Naive B cell (primary cell): ENCODE data around the gene ROBO1. TPM values are rescaled to one million over a fixed set of nuclear protein-coding genes. Genes with fewer than 3 reads are reported as not detected.

ENCODE experiments used
- ATAC-seq, 2 donors: fragments of 150-1000 bp; cut with Tn5 transposase; 2 replicates each; pipeline ENCODE4 v1.10.0; 2021; ENCODE audit warnings: low read depth in 2 of 2, mild to moderate bottlenecking in 2 of 2, moderate library complexity in 2 of 2
- DNase-seq: peaks from one replicate; pipeline ENCODE4 v3.0.0; 2022
- H3K27ac Mint-ChIP-seq, 6 donors: one replicate each; pipeline ENCODE4 v1.8.0; 2020 to 2022; ENCODE audit warnings: mild to moderate bottlenecking in 6 of 6, mixed read lengths in 6 of 6, moderate library complexity in 5 of 6, inconsistent platforms in 2 of 6
- H3K27me3 Mint-ChIP-seq, 3 donors: one replicate each; pipeline ENCODE4 v1.8.0; 2021 to 2022; ENCODE audit warnings: mixed read lengths in 3 of 3, mild to moderate bottlenecking in 1 of 3
- H3K36me3 Mint-ChIP-seq, 2 donors: one replicate each; pipeline ENCODE4 v1.8.0; 2020 to 2022; ENCODE audit warnings: mixed read lengths in 2 of 2, inconsistent platforms in 1 of 2, mild to moderate bottlenecking in 1 of 2
- H3K4me1 Mint-ChIP-seq, 3 donors: one replicate each; pipeline ENCODE4 v1.8.0; 2020 to 2022; ENCODE audit warnings: mixed read lengths in 3 of 3, inconsistent platforms in 1 of 3, mild to moderate bottlenecking in 1 of 3, moderate library complexity in 1 of 3
- H3K4me3 Mint-ChIP-seq, 8 donors: one replicate each; pipeline ENCODE4 v1.8.0; 2020 to 2022; ENCODE audit warnings: mild to moderate bottlenecking in 8 of 8, mixed read lengths in 8 of 8, moderate library complexity in 8 of 8, inconsistent platforms in 2 of 8
- H3K9me3 Mint-ChIP-seq, 7 donors: one replicate each; pipeline ENCODE4 v1.8.0; 2020 to 2022; ENCODE audit warnings: mixed read lengths in 7 of 7, mild to moderate bottlenecking in 5 of 7, inconsistent platforms in 2 of 7, moderate library complexity in 1 of 7
- polyA plus RNA-seq, 6 donors: library from polyadenylated mRNA; unstranded; fragments of 300-500 nt; fragmentation: Illumina TruSeq; gene quantifications; one replicate each; pipeline ENCODE4 v1.2.3, GENCODE V29; 2021; ENCODE audit warnings: low read depth in 6 of 6

ROBO1 gene
- polyA plus RNA-seq, 6 donors from 2014 or later, result 0.39 to 0.44 TPM; not detected in 4

- H3K27me3 Mint-ChIP-seq, result peaks cover 0 to 4% (median 0%) of the 10 kb centered on the region in 3 donors
- no peak overlapping the region for H3K4me3 Mint-ChIP-seq
- peaks cover 0 to 6% (median 0%) of the 10 kb centered on the region in 3 donors for H3K4me1 Mint-ChIP-seq
- ATAC-seq (no peak), DNase-seq (no peak)
- H3K27ac Mint-ChIP-seq, result no peak overlapping the region
- no peaks in the 10 kb centered on the region for H3K9me3 Mint-ChIP-seq
- no peaks in the 10 kb centered on the region for H3K36me3 Mint-ChIP-seq
Observed at GRCh38 chr3:79009861-79010260, 757.9 kb downstream of the ROBO1 start.

GRCh38 chr3:79006077-79006476 is 761.7 kb downstream of the ROBO1 start:
- Mint-ChIP-seq H3K27me3 (no peaks in the 10 kb centered on the region), H3K4me3 (no peak overlapping the region), H3K9me3 (peaks cover 0 to 4% (median 0%) of the 10 kb centered on the region in 7 donors), H3K36me3 (no peaks in the 10 kb centered on the region), H3K4me1 (no peaks in the 10 kb centered on the region), H3K27ac (no peak overlapping the region)
- no peak for ATAC-seq
- no peak for DNase-seq

- ATAC-seq, result no peak
- no peaks in the 10 kb centered on the region for H3K27me3 Mint-ChIP-seq
- peaks cover 0 to 4% (median 0%) of the 10 kb centered on the region in 7 donors for H3K9me3 Mint-ChIP-seq
- H3K27ac Mint-ChIP-seq, result peak overlapping the region in 1 of 6 donors; percentile 1
- DNase-seq, result no peak
- no peak overlapping the region for H3K4me3 Mint-ChIP-seq
- no peaks in the 10 kb centered on the region for H3K36me3 Mint-ChIP-seq
- no peaks in the 10 kb centered on the region for H3K4me1 Mint-ChIP-seq
Observed at GRCh38 chr3:79005084-79005483, 762.7 kb downstream of the ROBO1 start.

GRCh38 chr3:79003994-79004393 is 763.8 kb downstream of the ROBO1 start:
- H3K27ac Mint-ChIP-seq, result no peak overlapping the region
- ATAC-seq (no peak), DNase-seq (no peak)
- no peaks in the 10 kb centered on the region for H3K4me1 Mint-ChIP-seq
- H3K4me3 Mint-ChIP-seq, result no peak overlapping the region
- no peaks in the 10 kb centered on the region for H3K27me3 Mint-ChIP-seq
- H3K36me3 Mint-ChIP-seq, result no peaks in the 10 kb centered on the region
- H3K9me3 Mint-ChIP-seq, result peaks cover 0 to 10% (median 3%) of the 10 kb centered on the region in 7 donors

- Mint-ChIP-seq H3K27me3 (no peaks in the 10 kb centered on the region), H3K36me3 (no peaks in the 10 kb centered on the region), H3K4me1 (no peaks in the 10 kb centered on the region), H3K27ac (no peak overlapping the region), H3K9me3 (peaks cover 0 to 10% (median 3%) of the 10 kb centered on the region in 7 donors), H3K4me3 (no peak overlapping the region)
- no peak for DNase-seq
- no peak for ATAC-seq
Observed at GRCh38 chr3:79002465-79003372, 765.1 kb downstream of the ROBO1 start.

GRCh38 chr3:79001255-79001654 is 766.5 kb downstream of the ROBO1 start:
- no peak for DNase-seq
- Mint-ChIP-seq H3K4me1 (no peaks in the 10 kb centered on the region), H3K36me3 (no peaks in the 10 kb centered on the region), H3K27me3 (no peaks in the 10 kb centered on the region), H3K9me3 (peaks cover 0 to 12% (median 5%) of the 10 kb centered on the region in 7 donors), H3K27ac (no peak overlapping the region), H3K4me3 (no peak overlapping the region)
- ATAC-seq, result no peak

GRCh38 chr3:78999139-78999538 is 768.7 kb downstream of the ROBO1 start:
- Mint-ChIP-seq H3K9me3 (peaks cover 0 to 13% (median 6%) of the 10 kb centered on the region in 7 donors), H3K27ac (no peak overlapping the region), H3K4me3 (no peak overlapping the region), H3K4me1 (no peaks in the 10 kb centered on the region), H3K27me3 (no peaks in the 10 kb centered on the region), H3K36me3 (no peaks in the 10 kb centered on the region)
- ATAC-seq (no peak), DNase-seq (no peak)

GRCh38 chr3:78995087-78995486 is 772.7 kb downstream of the ROBO1 start:
- Mint-ChIP-seq H3K27ac (no peak overlapping the region), H3K36me3 (no peaks in the 10 kb centered on the region), H3K4me1 (no peaks in the 10 kb centered on the region), H3K4me3 (no peak overlapping the region), H3K27me3 (no peaks in the 10 kb centered on the region), H3K9me3 (peaks cover 0 to 20% (median 8%) of the 10 kb centered on the region in 7 donors)
- ATAC-seq, result no peak
- no peak for DNase-seq

GRCh38 chr3:78994174-78995027 is 773.4 kb downstream of the ROBO1 start:
- H3K27me3 Mint-ChIP-seq, result no peaks in the 10 kb centered on the region
- no peak overlapping the region for H3K4me3 Mint-ChIP-seq
- peaks cover 0 to 14% (median 8%) of the 10 kb centered on the region in 7 donors for H3K9me3 Mint-ChIP-seq
- H3K4me1 Mint-ChIP-seq, result no peaks in the 10 kb centered on the region
- ATAC-seq (no peak), DNase-seq (no peak)
- no peak overlapping the region for H3K27ac Mint-ChIP-seq
- H3K36me3 Mint-ChIP-seq, result no peaks in the 10 kb centered on the region

- no peak overlapping the region for H3K27ac Mint-ChIP-seq
- H3K4me3 Mint-ChIP-seq, result no peak overlapping the region
- ATAC-seq (no peak), DNase-seq (no peak)
- H3K36me3 Mint-ChIP-seq, result no peaks in the 10 kb centered on the region
- H3K27me3 Mint-ChIP-seq, result no peaks in the 10 kb centered on the region
- peaks cover 0 to 11% (median 6%) of the 10 kb centered on the region in 7 donors for H3K9me3 Mint-ChIP-seq
- no peaks in the 10 kb centered on the region for H3K4me1 Mint-ChIP-seq
Observed at GRCh38 chr3:78993375-78993774, 774.4 kb downstream of the ROBO1 start.

- Mint-ChIP-seq H3K9me3 (peaks cover 0 to 11% (median 5%) of the 10 kb centered on the region in 7 donors), H3K27me3 (no peaks in the 10 kb centered on the region), H3K27ac (no peak overlapping the region), H3K4me3 (no peak overlapping the region), H3K4me1 (no peaks in the 10 kb centered on the region), H3K36me3 (no peaks in the 10 kb centered on the region)
- no peak for DNase-seq
- no peak for ATAC-seq
Observed at GRCh38 chr3:78992830-78993229, 775.0 kb downstream of the ROBO1 start.

- H3K27ac Mint-ChIP-seq, result no peak overlapping the region
- no peaks in the 10 kb centered on the region for H3K36me3 Mint-ChIP-seq
- peaks cover 0 to 11% (median 5%) of the 10 kb centered on the region in 7 donors for H3K9me3 Mint-ChIP-seq
- no peak overlapping the region for H3K4me3 Mint-ChIP-seq
- ATAC-seq (no peak), DNase-seq (no peak)
- no peaks in the 10 kb centered on the region for H3K27me3 Mint-ChIP-seq
- H3K4me1 Mint-ChIP-seq, result no peaks in the 10 kb centered on the region
Observed at GRCh38 chr3:78992400-78992799, 775.4 kb downstream of the ROBO1 start.

- H3K4me3 Mint-ChIP-seq, result no peak overlapping the region
- H3K36me3 Mint-ChIP-seq, result no peaks in the 10 kb centered on the region
- no peak overlapping the region for H3K27ac Mint-ChIP-seq
- no peaks in the 10 kb centered on the region for H3K4me1 Mint-ChIP-seq
- ATAC-seq (no peak), DNase-seq (no peak)
- peaks cover 0 to 11% (median 4%) of the 10 kb centered on the region in 7 donors for H3K9me3 Mint-ChIP-seq
- no peaks in the 10 kb centered on the region for H3K27me3 Mint-ChIP-seq
Observed at GRCh38 chr3:78991656-78992055, 776.1 kb downstream of the ROBO1 start.
